ENCODE data around the gene GFOD2.
A peak's percentile ranks its signal among the peaks of the same experiment; 100 is the strongest.

The GFOD2 gene

DNA sequence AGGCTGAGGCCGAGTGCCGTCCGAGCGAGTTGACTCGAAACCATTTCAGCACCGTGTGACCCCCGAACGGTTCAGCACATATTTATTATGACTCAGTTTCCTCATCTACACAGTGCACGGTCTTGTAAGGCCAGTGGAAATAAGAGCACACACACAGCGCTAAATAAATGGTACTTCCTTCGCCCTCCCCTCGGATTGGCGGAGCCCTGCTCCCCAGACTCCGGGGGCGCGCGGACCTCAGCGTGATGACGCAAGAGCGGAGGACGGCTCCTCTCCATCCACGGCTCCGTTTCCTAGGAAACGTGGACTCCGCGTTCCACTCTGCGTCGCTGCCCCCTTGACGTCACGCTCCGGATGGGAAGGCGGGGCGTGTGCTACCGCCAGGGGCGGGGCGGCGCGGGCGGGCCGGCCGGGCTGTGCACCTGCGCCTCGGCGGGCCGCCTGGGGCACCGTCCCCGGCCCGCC lies 58.5 kb downstream of the GFOD2 start, which contains the start of gene PARD6A:
PARD6A (plus strand) TSS at position 397 of the 465 bp plus-strand sequence. CDS start 79 bp downstream, outside the sequence.
- peak; percentile 97 for FAIRE-seq
- peak; percentile 100 for DNase-seq (ENCODE audit: insufficient read length, low spot score)

DNA sequence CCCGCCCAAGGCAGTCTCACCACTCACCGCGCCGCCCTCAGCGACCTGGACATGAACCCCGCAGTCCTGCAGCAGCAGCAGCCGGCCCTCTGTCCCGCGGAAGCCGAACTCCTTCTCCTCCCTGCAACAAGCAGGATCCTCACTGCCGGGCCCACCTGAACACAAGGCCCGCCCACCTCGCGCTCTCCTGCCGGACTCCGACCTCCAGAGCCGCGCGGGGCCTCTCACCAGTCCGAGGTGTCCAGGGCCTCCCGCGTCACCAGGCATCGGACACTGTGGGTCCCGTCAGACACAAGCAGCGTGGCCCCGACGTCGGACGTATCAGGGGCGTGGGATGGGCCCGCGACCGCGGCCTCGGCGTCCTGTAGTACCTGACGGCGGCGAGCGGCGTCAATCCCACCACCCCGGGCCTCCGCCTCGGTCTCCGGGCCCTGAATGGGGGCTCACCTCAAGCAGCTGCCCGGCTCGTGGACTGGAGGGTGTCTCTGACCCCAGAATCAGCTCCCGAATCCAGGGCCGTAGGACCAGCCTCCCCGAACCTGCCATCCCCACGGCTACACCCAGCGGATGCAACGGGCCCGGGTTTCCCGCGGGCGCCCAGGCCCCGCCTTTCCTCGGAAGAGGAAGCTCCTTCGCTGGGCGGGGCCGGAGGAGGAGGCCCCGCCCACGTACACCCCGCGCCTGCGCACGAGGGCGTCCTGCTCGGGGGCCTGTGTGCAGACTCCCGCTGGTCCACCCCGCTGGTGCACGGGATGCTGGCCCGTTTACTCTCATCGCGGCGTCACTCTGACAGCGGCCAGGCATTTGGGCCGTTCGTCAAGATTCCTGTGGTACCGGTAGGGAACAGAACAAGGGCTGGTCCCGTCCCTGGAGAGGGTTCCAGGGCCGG lies 59.2 kb downstream of the GFOD2 start, which contains the start of gene ACD:
ACD (minus strand) TSS at position 586 of the 889 bp plus-strand sequence; CDS start at position 546, 40 bp downstream.
- no peak for FAIRE-seq
- peak; percentile 100 for DNase-seq (ENCODE audit: insufficient read length, low spot score)

DNA sequence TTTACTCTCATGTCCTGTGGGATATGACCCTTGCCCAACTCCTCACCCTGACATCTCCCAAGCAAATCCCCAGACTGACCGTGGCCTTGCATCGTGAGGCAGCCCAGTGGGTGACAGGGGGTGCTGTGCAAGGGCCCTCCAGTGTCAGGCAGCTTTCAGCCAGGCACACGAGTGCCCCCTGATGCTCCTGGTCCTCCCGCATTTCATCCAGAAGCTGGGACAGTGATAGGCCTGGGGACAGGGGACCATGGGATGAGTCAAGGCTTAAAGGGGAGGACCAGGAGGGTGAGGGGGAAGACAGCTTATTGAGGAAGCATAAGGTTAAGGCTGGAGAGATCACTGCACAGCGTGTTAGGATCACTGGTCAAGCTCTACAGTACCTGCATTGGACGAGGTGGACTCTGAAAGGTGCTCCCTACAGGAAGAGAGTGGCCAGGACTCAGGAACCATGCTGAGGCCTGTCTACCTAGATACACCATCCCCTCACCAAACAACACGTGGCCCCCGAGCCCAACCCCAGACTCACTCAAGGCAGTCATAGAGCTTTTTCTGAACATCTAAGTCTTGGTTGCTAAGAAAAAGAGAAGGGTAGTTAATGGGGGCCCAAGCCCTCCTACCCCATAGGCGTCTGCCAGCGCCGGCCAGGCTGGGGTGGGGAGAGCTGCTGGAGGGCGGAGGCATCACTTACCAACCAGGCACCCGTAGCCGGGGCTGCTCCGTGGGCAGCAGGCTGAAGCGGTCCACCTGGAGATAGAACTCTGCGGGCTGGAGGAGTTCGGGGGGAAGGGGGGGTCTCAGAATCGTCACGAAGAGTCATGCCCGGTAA lies 60.1 kb downstream of the GFOD2 start:
- DNase-seq (ENCODE audit: insufficient read length, low spot score) (no peak), FAIRE-seq (no peak)

DNA sequence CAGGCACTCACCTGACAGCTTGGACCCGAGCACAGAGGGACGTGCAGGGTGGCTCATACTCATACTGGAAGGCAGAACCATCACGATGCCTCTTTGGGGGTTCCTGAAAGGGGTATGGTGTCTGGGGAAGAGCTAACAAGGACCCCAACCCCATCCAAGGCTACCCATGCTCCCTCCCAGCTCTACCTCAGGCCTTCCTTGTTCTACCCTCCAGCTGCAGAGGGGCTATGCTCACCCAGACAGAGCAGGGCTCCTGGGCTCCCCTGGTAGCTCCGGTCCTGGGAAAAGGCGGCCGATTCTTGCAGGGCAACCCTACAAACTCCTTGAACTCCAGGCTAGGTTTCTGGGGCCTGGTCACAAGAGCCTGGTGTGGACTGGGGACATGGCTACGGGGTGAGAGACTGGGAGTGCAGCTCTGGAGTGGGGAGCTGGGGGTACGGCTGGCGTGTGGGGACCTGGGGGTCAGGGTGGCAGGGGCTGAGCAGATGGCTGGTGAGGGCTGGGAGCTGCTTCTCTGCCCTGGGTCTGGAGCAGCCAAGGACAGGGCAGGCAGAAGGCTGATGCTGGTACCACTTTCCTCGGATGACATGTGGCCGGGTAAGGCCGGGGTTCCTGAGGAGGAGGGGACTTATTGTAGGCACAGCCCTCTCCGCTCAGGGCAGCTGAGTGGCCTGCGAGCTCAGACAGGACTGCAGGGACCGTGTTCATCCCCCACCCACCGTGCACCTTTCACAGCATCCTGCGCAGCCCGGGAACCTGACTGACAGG lies 61.2 kb downstream of the GFOD2 start:
- no peak for FAIRE-seq

DNA sequence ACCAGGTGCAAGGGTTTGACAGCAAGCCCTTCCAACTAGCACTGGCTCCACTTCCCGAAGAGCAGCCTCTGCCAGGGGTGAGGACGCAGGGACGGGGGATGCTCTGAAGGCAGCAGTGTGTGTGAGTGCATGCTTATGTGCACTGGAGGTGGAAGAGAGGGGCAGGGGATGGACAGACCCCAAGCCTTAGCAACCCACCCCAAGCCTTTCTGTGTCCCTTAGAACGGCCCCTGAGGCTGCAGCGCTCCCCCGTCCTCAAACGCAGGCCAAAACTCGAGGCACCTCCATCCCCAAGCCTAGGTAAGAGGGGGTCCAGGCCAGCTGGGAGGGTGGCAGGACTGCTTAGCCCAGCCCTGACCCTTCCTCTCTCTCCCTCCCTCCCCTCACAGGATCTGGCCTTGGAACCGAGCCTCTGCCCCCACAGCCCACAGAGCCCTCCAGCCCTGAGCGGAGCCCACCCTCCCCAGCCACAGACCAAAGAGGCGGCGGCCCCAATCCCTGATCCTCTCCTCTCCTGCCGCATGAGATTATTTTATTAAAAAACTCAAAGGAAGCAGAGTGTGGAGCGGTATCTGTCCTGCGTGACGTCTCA lies 62.0 kb downstream of the GFOD2 start:
- no peak for FAIRE-seq
- no peak for DNase-seq (ENCODE audit: insufficient read length, low spot score)

More for the DNA sequence above, 61.2 kb downstream of the GFOD2 start:
- DNase-seq (ENCODE audit: insufficient read length, low spot score) = no peak

DNA sequence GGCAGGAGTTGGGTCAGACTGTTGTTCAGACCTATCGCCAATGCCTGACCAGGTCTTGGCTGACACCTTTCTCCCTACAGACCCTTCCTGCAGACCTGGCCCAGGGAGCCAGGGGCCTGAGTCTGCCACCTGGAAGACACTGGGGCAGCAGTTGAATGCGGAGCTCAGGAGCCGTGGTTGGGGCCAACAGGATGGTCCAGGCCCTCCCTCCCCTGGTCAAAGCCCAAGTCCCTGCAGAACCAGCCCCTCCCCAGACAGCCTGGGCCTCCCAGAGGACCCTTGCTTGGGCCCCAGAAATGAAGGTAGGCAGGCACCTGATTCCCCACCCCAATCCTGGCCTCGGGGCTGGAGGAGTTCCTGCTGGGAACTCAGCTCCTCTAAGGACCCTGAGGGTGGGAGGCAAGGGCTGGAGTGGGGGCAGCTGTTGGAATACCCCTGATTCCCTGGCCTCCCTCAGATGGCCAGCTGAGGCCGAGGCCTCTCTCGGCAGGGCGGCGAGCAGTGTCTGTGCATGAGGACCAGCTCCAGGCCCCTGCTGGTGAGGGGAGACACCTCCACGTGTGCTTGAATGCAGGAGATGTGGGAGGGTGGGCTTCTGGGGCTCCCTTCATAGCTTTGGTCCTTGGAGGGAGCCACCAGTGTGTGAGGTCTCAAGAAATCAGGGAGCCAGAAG lies 62.6 kb downstream of the GFOD2 start:
- DNase-seq (ENCODE audit: insufficient read length, low spot score) = no peak
- no peak for FAIRE-seq

DNA sequence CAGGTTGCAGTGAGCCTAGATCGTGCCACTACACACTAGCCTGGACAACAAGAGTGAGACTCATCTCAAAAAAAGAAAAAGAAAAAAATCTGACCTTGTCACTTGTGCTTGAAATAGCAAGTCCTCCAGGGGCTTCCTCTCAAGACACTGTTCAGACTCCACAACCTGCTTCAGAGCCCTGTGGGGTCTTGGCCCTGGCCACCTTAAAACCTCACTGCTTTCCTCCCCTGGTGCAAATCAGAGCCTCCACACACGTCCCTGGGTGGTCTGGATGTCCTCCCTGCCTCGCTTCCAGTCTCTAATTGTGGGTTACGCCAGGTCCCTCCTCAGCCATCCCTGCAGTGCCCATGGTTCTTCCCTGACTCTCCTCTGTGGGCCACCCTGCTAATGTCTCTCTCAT lies 63.8 kb downstream of the GFOD2 start:
- DNase-seq (ENCODE audit: insufficient read length, low spot score) = no peak
- no peak for FAIRE-seq

DNA sequence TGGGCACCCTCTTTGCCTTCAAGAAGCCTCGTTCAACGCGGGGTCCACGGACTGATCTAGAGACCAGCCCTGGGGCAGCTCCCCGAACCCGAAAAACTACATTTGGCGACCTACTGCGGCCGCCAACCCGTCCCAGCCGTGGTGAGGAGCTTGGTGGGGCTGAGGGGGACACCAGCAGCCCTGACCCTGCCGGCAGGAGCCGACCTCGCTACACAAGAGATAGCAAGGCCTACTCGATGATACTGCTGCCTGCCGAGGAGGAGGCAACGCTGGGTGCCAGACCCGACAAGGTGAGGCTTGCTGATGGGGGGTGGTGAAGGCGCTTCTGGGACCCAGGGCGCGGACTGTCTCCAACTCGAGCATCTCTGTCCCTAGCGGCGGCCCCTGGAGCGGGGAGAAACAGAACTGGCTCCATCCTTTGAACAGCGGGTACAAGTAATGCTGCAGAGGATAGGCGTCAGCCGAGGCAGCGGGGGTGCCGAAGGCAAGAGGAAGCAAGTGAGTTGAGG lies 64.7 kb downstream of the GFOD2 start:
- no peak for FAIRE-seq
- DNase-seq (ENCODE audit: insufficient read length, low spot score) = no peak

DNA sequence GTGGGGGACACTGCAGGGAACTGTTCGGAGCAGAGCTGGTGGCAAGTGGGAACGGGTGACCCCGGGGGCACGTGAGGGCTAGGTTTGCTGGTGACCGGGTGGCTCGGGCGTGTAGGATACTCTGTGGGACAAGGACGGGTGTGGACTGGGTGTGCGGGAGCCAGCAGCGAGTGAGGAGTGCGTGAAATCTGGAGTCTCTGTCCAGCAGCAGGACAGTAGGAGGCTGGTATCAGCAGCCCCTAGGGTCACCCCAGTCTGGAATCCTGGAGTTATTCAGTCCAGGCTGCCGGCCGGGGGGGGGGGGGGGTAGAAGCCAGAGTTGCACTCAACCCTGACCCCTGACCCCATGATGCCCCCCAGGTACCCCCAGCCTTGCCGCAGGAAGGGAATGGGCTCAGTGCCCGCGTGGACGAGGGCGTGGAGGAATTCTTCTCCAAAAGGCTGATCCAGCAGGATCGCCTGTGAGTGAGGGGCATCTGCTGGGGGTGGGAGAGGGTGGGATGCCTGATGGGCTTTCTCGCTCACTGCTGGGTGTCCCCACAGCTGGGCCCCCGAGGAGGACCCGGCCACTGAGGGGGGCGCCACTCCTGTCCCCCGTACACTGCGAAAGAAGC lies 65.2 kb downstream of the GFOD2 start:
- no peak for FAIRE-seq
- no peak for DNase-seq (ENCODE audit: insufficient read length, low spot score)

DNA sequence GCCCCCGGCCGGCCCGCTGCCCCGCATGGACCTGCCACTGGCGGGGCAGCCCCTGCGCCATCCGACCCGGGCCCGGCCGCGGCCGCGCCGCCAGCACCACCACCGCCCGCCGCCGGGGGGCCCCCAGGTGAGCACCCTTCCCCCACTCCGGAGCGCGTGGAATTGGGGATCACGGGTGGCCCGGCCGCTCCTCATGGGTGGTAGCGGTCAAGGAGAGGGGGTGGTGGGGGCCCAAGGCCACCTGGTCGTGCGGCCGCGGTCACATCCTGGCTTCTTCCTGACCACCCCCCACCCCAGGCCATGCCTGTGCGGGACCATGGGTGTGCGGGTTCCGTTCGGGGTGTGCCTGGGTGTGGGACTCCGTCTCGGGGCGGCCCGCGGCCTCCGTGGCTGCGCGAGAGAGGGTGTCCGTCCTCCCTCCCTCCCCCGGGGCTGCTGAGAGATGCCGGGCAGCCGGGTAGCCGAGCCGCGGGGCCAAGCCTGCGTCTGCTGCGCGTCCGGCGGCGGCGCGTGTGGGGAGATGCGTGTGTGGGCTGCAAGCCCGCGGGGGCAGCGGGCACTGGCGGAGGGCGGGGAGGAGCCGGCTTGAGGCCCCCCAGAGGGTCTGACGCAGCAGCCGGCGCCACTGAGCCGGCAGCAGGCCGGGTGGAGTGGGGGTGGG lies 65.9 kb downstream of the GFOD2 start:
- DNase-seq (ENCODE audit: insufficient read length, low spot score) (no peak), FAIRE-seq (no peak)

DNA sequence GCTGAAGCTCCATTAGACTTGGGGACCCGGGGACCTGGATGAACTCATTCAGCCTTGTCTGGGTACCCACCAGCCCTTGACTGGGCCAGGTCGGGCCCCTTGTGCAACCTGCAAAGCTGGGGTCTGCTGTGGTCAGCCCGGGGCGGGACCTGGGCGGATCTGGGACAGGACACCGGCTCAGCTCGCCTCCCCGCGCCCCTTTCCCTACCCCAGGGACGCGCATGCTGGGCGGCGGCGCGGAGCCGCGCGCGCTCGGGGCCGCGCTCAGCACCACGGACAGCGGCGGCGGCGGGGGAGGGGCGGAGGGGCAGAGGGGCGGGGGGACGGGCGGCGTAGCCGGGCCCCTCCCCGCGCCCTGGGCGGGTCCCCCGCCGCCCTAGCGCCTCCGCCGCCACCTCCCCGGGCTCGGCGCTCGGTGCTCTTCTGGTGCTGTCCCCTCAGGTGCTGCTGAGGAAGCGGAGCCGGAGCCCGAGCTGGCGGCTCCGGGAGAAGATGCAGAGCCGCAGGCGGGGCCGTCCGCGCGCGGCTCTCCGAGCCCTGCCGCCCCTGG lies 66.5 kb downstream of the GFOD2 start:
- DNase-seq (ENCODE audit: insufficient read length, low spot score) (no peak), FAIRE-seq (no peak)

DNA sequence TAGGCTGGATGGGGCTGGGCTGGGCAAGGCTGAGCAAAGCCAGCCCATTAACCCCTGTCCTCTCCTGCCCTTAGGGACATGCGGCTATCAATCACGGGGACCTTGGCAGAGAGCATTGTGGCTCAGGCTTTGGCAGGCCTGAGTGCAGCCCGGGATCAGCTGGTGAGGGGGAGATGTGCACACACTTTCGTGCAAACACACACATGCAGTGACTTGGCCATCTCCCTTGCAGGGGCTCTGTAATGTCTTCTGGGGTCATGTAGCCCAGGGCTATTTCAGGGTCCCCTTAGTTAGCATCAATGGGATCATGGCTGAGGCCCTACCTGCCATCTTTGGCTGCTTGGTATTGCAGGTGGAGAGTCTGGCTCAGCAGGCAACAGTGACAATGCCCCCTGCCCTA lies 67.3 kb downstream of the GFOD2 start:
- no peak for FAIRE-seq

DNA sequence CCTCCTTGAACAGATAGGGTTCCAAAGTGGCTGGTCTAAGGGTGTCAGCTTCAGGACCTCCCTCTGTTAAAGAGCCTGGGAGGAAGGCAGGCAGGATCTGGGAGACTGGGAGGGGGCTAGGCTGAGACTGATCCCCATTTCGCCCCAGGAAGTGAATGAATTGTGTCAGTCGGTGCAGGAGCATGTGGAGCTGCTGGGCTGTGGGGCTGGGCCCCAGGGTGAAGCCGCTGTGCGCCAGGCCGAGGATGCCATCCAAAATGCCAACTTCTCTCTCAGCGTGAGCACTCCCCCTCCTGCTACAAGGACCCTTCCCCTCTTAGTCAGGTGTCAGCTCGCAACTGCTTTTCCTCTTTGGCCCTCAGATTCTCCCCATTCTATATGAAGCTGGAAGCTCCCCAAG lies 68.1 kb downstream of the GFOD2 start:
- no peak for FAIRE-seq
- no peak for DNase-seq (ENCODE audit: insufficient read length, low spot score)

More for the DNA sequence above, 67.3 kb downstream of the GFOD2 start:
- DNase-seq (ENCODE audit: insufficient read length, low spot score) = no peak

DNA sequence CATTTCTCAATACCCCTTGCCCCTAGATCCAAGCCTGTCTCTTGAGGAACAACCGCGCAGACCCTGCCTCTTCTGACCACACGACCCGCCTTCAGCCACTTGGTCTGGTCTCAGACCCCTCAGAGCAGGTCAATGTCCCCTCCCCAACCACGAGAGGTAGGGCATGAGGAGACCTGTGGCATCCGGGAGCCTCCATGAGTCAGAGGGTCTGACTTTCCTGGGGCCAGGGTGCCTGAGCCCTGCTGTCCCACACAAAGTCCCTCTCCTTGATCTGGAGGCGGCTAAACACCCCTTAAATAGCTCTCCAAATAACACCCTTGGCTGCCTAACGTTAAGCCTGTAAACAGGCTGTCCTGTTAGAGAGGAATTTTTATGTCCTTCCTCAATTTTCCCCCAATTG lies 69.1 kb downstream of the GFOD2 start:
- FAIRE-seq (no peak), DNase-seq (ENCODE audit: insufficient read length, low spot score) (no peak)

DNA sequence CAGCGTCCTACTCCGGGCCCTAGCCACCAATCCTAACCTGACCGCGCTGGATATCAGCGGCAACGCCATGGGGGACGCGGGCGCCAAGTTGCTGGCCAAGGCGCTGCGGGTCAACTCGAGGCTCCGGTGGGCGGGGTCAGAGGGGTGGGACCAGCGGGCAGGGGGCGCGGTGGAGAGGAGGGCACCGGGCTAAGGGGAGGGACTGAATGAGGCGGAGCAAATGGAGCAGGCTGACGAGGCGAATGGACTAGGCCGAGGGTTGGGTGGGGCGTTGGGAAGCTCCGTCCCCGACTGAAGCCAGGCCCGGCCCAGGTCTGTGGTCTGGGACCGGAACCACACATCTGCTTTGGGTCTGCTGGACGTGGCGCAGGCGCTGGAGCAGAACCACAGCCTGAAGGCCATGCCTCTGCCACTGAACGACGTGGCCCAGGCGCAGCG lies 69.6 kb downstream of the GFOD2 start:
- DNase-seq (ENCODE audit: insufficient read length, low spot score) (no peak), FAIRE-seq (no peak)

DNA sequence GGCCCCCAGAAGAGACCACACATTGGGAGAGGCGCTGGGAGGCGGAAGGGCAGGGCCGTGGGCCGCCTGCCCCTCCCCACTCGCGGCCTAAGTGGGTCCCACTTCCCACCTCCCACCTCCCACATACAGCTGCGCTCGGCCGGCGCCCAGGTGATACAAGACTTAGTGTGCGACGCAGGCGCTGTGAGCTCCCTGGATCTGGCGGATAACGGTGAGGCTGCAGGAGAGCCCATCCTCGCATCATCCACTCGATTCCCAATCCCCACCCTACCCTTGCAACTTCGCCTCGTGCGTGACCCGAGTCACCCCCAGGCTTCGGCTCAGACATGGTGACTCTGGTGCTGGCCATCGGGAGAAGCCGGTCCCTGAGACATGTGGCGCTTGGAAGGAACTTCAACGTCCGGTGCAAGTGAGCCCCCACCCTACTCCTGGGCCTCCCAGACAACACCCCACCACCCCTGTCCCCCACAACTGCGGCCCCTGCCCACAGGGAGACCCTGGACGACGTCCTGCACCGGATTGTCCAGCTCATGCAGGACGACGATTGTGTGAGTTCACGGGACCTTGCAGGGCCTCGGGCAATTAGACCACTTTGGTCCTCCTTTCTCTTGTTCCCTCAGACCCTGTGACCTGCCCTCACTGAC lies 70.2 kb downstream of the GFOD2 start:
- FAIRE-seq = no peak
- DNase-seq (ENCODE audit: insufficient read length, low spot score) = no peak

DNA sequence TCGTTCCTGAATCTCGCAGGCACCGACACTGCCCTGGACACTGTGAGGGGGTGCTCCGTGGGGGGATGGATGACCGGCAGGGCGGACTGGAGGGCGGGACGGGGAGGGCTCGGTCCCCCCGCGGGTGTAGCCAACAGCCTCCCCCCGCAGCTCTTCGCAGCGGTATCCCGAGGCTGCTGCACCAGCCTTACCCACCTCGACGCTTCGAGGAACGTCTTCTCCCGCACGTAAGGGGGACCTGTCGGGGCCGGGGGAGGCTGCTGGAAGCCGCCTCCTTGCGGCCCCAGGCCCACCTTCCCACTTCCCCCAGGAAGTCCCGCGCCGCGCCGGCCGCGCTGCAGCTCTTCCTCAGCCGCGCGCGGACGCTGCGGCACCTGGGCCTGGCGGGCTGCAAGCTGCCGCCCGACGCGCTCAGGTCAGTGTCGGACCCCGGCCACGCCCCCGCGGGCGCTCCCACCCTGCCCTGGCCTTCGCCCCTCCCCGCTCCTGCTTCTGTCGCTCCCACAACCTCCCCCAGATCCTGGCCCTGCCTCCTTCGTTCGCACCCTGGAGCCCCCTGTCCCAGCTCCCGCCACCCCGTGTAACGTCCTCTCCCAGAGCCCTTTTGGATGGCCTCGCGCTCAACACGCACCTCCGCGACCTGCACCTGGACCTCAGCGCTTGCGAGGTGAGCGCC lies 70.9 kb downstream of the GFOD2 start:
- no peak for FAIRE-seq
- DNase-seq (ENCODE audit: insufficient read length, low spot score) = no peak
